Trophoblast cell (in vitro differentiated cells and primary cell): Measurements from ENCODE around the gene GPR142.

Source experiments
- DNase-seq, 2 donors: peaks; one replicate each; pipeline ENCODE4 v3.0.0-alpha.2; 2016
- H2AFZ ChIP-seq: 2 replicates; pipeline ENCODE4 v1.6.1; 2013; ENCODE audit warnings: low read length, moderate library complexity, mild to moderate bottlenecking; ENCODE audit not compliant: insufficient read depth, poor library complexity
- H2AK5ac ChIP-seq: 2 replicates; pipeline ENCODE4 v1.6.1; 2013; ENCODE audit warnings: mild to moderate bottlenecking, low read length
- H2BK120ac ChIP-seq: 2 replicates; pipeline ENCODE4 v1.6.1; 2013; ENCODE audit warnings: low read length, mild to moderate bottlenecking, moderate library complexity; ENCODE audit not compliant: insufficient read depth, poor library complexity
- H2BK12ac ChIP-seq: 2 replicates; pipeline ENCODE4 v1.6.1; 2013; ENCODE audit warnings: mild to moderate bottlenecking, low read length, moderate library complexity
- H2BK5ac ChIP-seq: 2 replicates; pipeline ENCODE4 v1.6.1; 2013; ENCODE audit warnings: low read length, low read depth, moderate library complexity, mild to moderate bottlenecking; ENCODE audit not compliant: poor library complexity
- H3K14ac ChIP-seq: 2 replicates; pipeline ENCODE4 v1.6.1; 2013; ENCODE audit warnings: mild to moderate bottlenecking, low read length
- H3K18ac ChIP-seq: 2 replicates; pipeline ENCODE4 v1.6.1; 2013; ENCODE audit warnings: mild to moderate bottlenecking, low read length
- H3K23ac ChIP-seq: 2 replicates; pipeline ENCODE4 v1.6.1; 2013; ENCODE audit warnings: low read length
- H3K27ac ChIP-seq: 2 replicates; pipeline ENCODE4 v1.5.1; 2013; ENCODE audit warnings: low read depth, mild to moderate bottlenecking, inconsistent platforms, low read length, moderate library complexity
- H3K27me3 ChIP-seq: 2 replicates; pipeline ENCODE4 v1.6.1; 2013; ENCODE audit warnings: inconsistent platforms, mild to moderate bottlenecking, low read length, moderate library complexity; ENCODE audit not compliant: insufficient read depth
- H3K36me3 ChIP-seq, 2 experiments: 1 replicate in 1 of 2; 2 replicates in 1 of 2; pipeline ENCODE4 v1.6.1; 2013; ENCODE audit warnings: low read length in 2 of 2, mild to moderate bottlenecking in 2 of 2, moderate library complexity in 1 of 2; ENCODE audit not compliant: insufficient read depth in 2 of 2, control insufficient read depth in 1 of 2
- H3K4ac ChIP-seq: 2 replicates; pipeline ENCODE4 v1.6.1; 2013; ENCODE audit warnings: low read depth, mild to moderate bottlenecking, low read length, moderate library complexity
- H3K4me1 ChIP-seq, 2 experiments: 1 replicate in 1 of 2; 2 replicates in 1 of 2; pipeline ENCODE4 v1.6.1; 2013; ENCODE audit warnings: low read length in 2 of 2, mild to moderate bottlenecking in 2 of 2, moderate library complexity in 1 of 2; ENCODE audit not compliant: insufficient read depth in 2 of 2, control insufficient read depth in 1 of 2
- H3K4me2 ChIP-seq: 2 replicates; pipeline ENCODE4 v1.6.1; 2013; ENCODE audit warnings: inconsistent platforms, mild to moderate bottlenecking, low read length, moderate library complexity
- H3K4me3 ChIP-seq: 2 replicates; pipeline ENCODE4 v1.5.1; 2013; ENCODE audit warnings: mild to moderate bottlenecking, low read depth, low read length, inconsistent platforms
- H3K79me1 ChIP-seq: one replicate; pipeline ENCODE4 v1.6.1; 2013; ENCODE audit warnings: low read length
- H3K79me2 ChIP-seq: 2 replicates; pipeline ENCODE4 v1.6.1; 2013; ENCODE audit warnings: low read length, mild to moderate bottlenecking; ENCODE audit not compliant: control insufficient read depth, insufficient read depth, poor library complexity
- H3K9ac ChIP-seq: 2 replicates; pipeline ENCODE4 v1.6.1; 2013; ENCODE audit warnings: mild to moderate bottlenecking, low read length
- H3K9me3 ChIP-seq: 2 replicates; pipeline ENCODE4 v1.6.1; 2013; ENCODE audit warnings: low read depth, mild to moderate bottlenecking, control low read depth, inconsistent platforms, low read length; ENCODE audit not compliant: insufficient read depth
- H4K12ac ChIP-seq: 2 replicates; pipeline ENCODE4 v1.6.1; 2013; ENCODE audit warnings: low read depth, mild to moderate bottlenecking, low read length, moderate library complexity
- H4K8ac ChIP-seq: 2 replicates; pipeline ENCODE4 v1.6.1; 2013; ENCODE audit warnings: low read depth, mild to moderate bottlenecking, low read length, moderate library complexity
- H4K91ac ChIP-seq: one replicate; pipeline ENCODE4 v1.6.1; 2013; ENCODE audit warnings: low read depth, mild to moderate bottlenecking, low read length, moderate library complexity
- WGBS: extraction: QIAGEN DNeasy Blood & Tissue Kit; methylation state at CpG from one replicate; pipeline ENCODE4 v1.1.7; 2013; ENCODE audit warnings: missing lambda C conversion rate; ENCODE audit not compliant: insufficient read length, insufficient coverage; ENCODE audit errors: extremely low coverage; 5-methylcytosine and 5-hydroxymethylcytosine counted together

Gene GPR142

GRCh38 chr17:74396567-74396966 is 29.3 kb downstream of the GPR142 start:
- no CpG with 5 or more reads among the region's 4 CpGs for WGBS
- no peak overlapping the region for H3K4me2 ChIP-seq
- H2AFZ ChIP-seq = no peak overlapping the region
- DNase-seq = no peak
- H3K4ac ChIP-seq = no peak overlapping the region
- no peak overlapping the region for H4K91ac ChIP-seq
- H3K36me3 ChIP-seq = no peaks in the 10 kb centered on the region
- H2BK120ac ChIP-seq = no peak overlapping the region
- no peak overlapping the region for H3K23ac ChIP-seq
- no peak overlapping the region for H4K12ac ChIP-seq
- H3K4me1 ChIP-seq = peaks cover 6 to 8% of the 10 kb centered on the region in 2 experiments
- H3K27ac ChIP-seq = no peak overlapping the region
- H3K4me3 ChIP-seq = no peak overlapping the region
- H4K8ac ChIP-seq = no peak overlapping the region
- H2BK12ac ChIP-seq = no peak overlapping the region
- H3K79me2 ChIP-seq = no peaks in the 10 kb centered on the region
- no peak overlapping the region for H2BK5ac ChIP-seq
- H3K14ac ChIP-seq = no peak overlapping the region
- no peak overlapping the region for H3K9ac ChIP-seq
- H3K9me3 ChIP-seq = peaks cover 2% of the 10 kb centered on the region
- no peaks in the 10 kb centered on the region for H3K27me3 ChIP-seq
- H3K79me1 ChIP-seq = no peaks in the 10 kb centered on the region
- H3K18ac ChIP-seq = no peak overlapping the region
- no peak overlapping the region for H2AK5ac ChIP-seq

- H4K12ac ChIP-seq = no peak overlapping the region
- no peak overlapping the region for H3K23ac ChIP-seq
- no peak overlapping the region for H3K9ac ChIP-seq
- no peak for DNase-seq
- H3K79me2 ChIP-seq = no peaks in the 10 kb centered on the region
- no peak overlapping the region for H2BK5ac ChIP-seq
- H3K9me3 ChIP-seq = no peaks in the 10 kb centered on the region
- peaks cover 11 to 12% of the 10 kb centered on the region in 2 experiments for H3K4me1 ChIP-seq
- H3K4me2 ChIP-seq = no peak overlapping the region
- H3K27me3 ChIP-seq = no peaks in the 10 kb centered on the region
- H3K27ac ChIP-seq = no peak overlapping the region
- H2AK5ac ChIP-seq = no peak overlapping the region
- no peak overlapping the region for H2BK12ac ChIP-seq
- no peak overlapping the region for H3K18ac ChIP-seq
- H3K4ac ChIP-seq = no peak overlapping the region
- no peak overlapping the region for H4K8ac ChIP-seq
- no peak overlapping the region for H3K14ac ChIP-seq
- WGBS = no CpG with 5 or more reads among the region's 7 CpGs
- H3K36me3 ChIP-seq = no peaks in the 10 kb centered on the region
- peaks cover 2% of the 10 kb centered on the region for H3K79me1 ChIP-seq
- H3K4me3 ChIP-seq = no peak overlapping the region
- H4K91ac ChIP-seq = no peak overlapping the region
- no peak overlapping the region for H2BK120ac ChIP-seq
- no peak overlapping the region for H2AFZ ChIP-seq
Observed at GRCh38 chr17:74402048-74402447, 34.7 kb downstream of the GPR142 start.

- DNase-seq = no peak
- Histone ChIP-seq H2BK120ac (no peak overlapping the region), H3K23ac (no peak overlapping the region), H3K27me3 (no peaks in the 10 kb centered on the region), H3K79me2 (no peaks in the 10 kb centered on the region), H2AK5ac (no peak overlapping the region), H4K8ac (no peak overlapping the region), H2BK12ac (no peak overlapping the region), H3K27ac (no peak overlapping the region), H4K12ac (no peak overlapping the region), H3K4me3 (no peak overlapping the region), H3K4me2 (peak overlapping the region; percentile 49), H3K36me3 (no peaks in the 10 kb centered on the region), H2BK5ac (no peak overlapping the region), H3K14ac (no peak overlapping the region), H4K91ac (no peak overlapping the region), H3K4ac (no peak overlapping the region), H3K4me1 (peaks cover 11 to 12% of the 10 kb centered on the region in 2 experiments), H2AFZ (no peak overlapping the region), H3K9ac (no peak overlapping the region), H3K18ac (no peak overlapping the region), H3K79me1 (peaks cover 2% of the 10 kb centered on the region), H3K9me3 (no peaks in the 10 kb centered on the region)
- WGBS = no CpG with 5 or more reads among the region's 12 CpGs
Observed at GRCh38 chr17:74403512-74404137, 36.3 kb downstream of the GPR142 start.

- Histone ChIP-seq H3K4me3 (no peak overlapping the region), H3K9ac (no peak overlapping the region), H3K4me2 (peak overlapping the region; percentile 49), H2AK5ac (no peak overlapping the region), H3K4me1 (peaks cover 11 to 12% of the 10 kb centered on the region in 2 experiments), H4K91ac (peak overlapping the region; percentile 52), H3K9me3 (no peaks in the 10 kb centered on the region), H3K27me3 (no peaks in the 10 kb centered on the region), H2BK120ac (peak overlapping the region; percentile 64), H3K18ac (no peak overlapping the region), H4K12ac (peak overlapping the region; percentile 22), H3K79me1 (peaks cover 2% of the 10 kb centered on the region), H4K8ac (no peak overlapping the region), H2AFZ (no peak overlapping the region), H3K23ac (no peak overlapping the region), H2BK5ac (no peak overlapping the region), H3K4ac (no peak overlapping the region), H3K27ac (peak overlapping the region; percentile 6), H3K79me2 (no peaks in the 10 kb centered on the region), H3K14ac (peak overlapping the region; percentile 22), H3K36me3 (no peaks in the 10 kb centered on the region), H2BK12ac (no peak overlapping the region)
- no CpG with 5 or more reads among the region's 7 CpGs for WGBS
- no peak for DNase-seq
Observed at GRCh38 chr17:74404218-74404617, 36.9 kb downstream of the GPR142 start.
